HG03439 (cell line): ENCODE measurements around the gene SPDYE2B.
"Not testable (repeated sequence)": the region's sequence is repeated elsewhere in the genome, so short reads cannot be mapped to it uniquely, and the experiment has no call there.

ENCODE experiments used
- ATAC-seq: cut with Tn5 transposase; IDR thresholded peaks from one replicate; pipeline ENCODE4 v1.9.1; 2021; ENCODE audit warnings: mild to moderate bottlenecking, moderate library complexity; ENCODE audit not compliant: unreplicated experiment

Gene SPDYE2B

GRCh38 chr7:102649924-102650323 is at the start of gene SPDYE2B:
SPDYE2B (plus strand) TSS chr7:102650319; CDS start chr7:102652349, 2,030 bp downstream.
- not testable (repeated sequence) for ATAC-seq

- ATAC-seq = not testable (repeated sequence)
These were observed 47.8 kb upstream of the SPDYE2B start for GRCh38 chr7:102602317-102602716.

DNA sequence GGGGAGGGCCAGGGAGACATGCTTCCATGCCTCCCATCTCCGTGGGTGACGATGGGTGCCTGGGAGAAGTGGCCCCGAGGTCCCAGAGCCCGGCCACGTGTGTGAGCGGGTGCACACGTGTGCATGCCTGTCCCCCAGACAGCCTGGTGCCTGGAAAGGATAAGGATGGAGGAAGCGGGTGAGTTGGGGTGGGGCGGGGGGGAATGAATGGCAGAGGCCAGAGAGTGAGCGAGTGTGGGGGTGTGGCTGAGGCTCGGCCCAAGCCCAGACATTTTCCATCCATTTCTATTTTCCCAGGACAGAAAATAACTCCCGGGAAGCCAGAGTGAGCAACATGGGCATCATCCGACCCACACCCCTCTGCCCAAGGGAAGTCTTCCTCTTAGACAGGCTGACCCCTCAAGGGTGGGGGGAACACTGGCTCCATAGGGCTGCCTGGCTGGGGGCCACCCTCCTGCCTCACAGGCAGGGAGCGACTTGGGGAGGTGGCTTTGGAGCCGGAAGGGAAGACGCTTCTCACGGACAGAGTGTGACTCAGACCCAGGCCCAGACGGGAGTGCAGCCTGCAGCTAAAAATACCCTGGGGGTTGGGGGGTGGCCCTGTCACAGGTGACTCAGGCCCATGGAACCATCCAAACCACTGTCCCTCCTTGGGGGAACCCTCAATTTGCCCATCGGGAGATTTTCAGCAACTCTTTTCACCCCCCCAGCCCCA is 45.5 kb upstream of the SPDYE2B start:
- not testable (repeated sequence) for ATAC-seq

DNA sequence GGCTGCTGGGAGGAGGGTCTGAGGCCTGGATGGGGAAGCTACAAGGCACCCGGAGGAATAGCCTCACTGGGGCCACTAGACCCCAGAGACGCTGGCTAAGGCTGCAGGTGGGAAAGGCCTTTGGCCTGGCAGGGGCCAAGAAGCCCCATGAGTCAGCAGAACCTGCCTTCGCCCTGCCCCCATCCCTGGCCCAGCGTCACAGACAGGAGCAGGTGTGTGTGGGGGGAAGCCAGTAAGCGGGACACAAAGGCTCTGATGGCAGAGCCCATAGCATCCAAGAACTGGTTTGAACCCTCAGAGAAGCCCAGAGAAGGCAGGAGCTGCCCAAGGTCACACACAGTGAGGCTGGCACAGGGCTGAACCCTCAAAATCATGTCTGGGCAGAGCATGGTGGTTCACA is 43.3 kb upstream of the SPDYE2B start:
- ATAC-seq = not testable (repeated sequence)

- not testable (repeated sequence) for ATAC-seq
These were observed 40.4 kb upstream of the SPDYE2B start for GRCh38 chr7:102609734-102610133.

DNA sequence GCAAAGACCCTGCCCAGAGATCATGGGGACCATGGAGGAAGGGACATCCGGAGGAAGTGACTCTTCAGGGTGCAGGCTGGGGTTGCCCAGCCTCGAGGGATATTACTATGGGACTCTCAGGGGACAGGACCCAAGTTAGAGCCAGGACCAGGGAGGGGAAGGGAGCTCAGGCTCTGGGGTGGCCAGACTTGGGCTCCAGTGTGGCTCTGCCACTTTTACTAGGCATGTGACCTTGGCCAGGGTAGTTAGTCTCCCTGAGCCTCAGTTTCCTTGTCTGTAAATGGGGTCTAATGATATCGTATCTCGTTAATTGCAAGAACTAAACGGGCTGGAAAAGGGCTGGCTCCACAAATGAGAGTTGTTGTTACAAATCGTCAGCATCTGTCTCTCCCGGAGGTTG is 39.7 kb upstream of the SPDYE2B start:
- ATAC-seq = not testable (repeated sequence)

GRCh38 chr7:102611013-102611674 is 39.0 kb upstream of the SPDYE2B start:
- peak; percentile 26 for ATAC-seq

DNA sequence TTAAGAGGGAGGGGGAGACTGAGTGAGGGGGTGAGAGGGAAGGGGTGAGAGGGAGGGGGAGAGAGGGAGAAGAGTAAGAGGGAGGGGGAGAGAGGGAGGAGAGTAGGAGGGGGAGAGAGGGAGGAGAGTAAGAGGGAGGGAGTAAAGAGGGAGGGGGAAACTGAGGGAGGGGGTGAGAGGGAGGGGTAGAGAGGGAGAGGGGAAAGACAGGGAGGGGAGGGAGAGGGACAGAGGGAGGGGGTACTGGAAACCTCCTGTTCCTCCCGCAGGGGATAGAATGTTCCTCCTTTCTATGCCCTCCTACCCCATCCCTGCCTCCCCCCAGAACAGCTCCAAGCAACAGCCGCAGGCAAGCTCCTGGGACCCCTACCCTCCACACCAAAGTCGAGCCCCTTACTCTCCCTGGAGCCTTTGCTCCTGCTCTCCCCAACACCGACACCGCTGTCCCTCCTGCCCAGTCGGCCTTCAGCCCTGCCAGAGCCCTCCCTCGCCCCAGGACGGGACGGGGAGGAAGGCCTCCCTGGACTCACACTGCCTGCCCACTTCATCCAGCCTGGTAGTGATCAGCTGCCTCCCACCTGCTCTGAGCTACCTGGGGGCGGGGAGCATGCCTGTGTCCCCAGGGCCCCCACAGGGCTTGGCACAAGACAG is 38.3 kb upstream of the SPDYE2B start:
- not testable (repeated sequence) for ATAC-seq

GRCh38 chr7:102613575-102614345 is 36.4 kb upstream of the SPDYE2B start:
- peak; percentile 54 for ATAC-seq

GRCh38 chr7:102614346-102614697 is 35.8 kb upstream of the SPDYE2B start:
- ATAC-seq = peak; percentile 19

DNA sequence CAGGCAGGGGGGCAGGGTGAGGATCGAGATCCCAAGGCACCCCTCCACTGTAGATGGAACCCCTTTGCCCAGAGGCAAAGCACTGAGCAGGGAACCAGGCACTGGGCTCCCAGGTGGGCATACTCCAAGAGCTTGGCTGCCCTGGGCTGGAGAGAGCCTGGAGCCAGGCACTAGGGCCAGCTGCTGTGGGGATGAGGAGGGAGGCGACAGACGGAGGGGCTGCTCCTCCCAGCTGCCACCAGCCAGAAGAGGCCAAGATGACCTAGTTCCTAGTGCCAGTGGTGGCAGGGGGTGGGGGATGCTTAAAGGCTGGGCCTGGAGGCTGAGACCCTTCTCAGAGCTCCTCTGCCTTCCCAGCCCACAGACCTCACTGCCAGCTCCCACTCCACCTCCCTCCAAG is 35.2 kb upstream of the SPDYE2B start:
- not testable (repeated sequence) for ATAC-seq

DNA sequence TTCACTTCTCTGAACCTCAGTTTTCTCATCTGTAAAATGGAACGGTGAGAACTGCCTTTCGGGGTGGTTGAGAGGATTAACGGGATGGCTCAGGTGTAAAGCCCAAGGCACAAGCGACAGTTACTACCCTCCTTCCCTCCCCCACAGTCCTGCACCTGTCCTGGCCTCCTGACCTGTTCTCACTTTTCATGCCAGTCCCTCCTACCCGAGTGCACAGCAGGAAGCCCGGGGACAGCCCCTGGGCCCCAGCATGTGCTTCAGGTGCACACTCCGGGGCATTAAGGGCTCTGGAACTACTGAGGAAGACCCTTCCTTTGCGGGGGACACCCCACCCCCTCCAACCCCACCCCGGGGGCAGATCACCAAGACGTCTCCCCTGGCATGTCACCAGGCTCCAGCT is 34.2 kb upstream of the SPDYE2B start:
- ATAC-seq = not testable (repeated sequence)

DNA sequence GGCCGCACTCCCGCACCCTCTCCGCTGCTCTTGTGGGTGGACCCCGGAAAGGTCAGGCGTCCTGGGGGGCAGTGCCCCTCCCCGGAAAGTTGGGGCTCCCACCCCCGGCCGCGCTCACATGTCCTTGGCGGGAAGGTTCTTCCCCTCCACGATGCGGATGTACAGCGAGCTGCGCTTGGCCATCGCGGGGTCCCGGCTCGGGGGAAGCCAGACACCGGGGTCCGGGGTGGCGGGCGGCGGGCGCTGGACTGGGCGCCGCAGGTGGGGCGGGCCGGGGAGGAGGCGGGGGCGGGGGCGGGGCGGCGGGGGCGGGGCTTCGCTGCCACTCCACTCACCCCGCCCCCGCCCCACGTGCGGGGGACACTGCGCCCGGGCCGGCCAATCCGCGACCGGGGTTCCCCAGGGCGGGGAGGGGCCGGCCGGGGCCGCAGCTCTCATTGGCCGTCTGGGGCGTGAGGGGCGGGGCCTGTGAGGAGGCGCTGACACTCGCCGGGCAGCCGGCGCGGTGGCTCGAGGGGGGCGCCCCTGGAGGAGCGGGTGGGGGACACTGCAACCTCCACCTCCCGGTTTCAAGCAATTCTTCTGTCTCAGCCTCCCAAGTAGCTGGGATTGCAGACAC is 33.5 kb upstream of the SPDYE2B start, which contains the start of gene RASA4:
RASA4 (minus strand) TSS at position 250 of the 619 bp plus-strand sequence; CDS start at position 183, 67 bp downstream.
- ATAC-seq = peak; percentile 54

GRCh38 chr7:102618122-102618521 is 32.0 kb upstream of the SPDYE2B start:
- ATAC-seq = not testable (repeated sequence)

GRCh38 chr7:102627271-102627904 is 22.7 kb upstream of the SPDYE2B start:
- not testable (repeated sequence) for ATAC-seq

GRCh38 chr7:102630622-102631021 is 19.5 kb upstream of the SPDYE2B start:
- ATAC-seq = not testable (repeated sequence)

GRCh38 chr7:102634299-102634698 is 15.8 kb upstream of the SPDYE2B start:
- ATAC-seq = not testable (repeated sequence)

GRCh38 chr7:102635354-102635753 is 14.8 kb upstream of the SPDYE2B start:
- ATAC-seq = not testable (repeated sequence)

- not testable (repeated sequence) for ATAC-seq
These were observed 13.2 kb upstream of the SPDYE2B start for GRCh38 chr7:102636956-102637355.

- not testable (repeated sequence) for ATAC-seq
These were observed 11.3 kb upstream of the SPDYE2B start for GRCh38 chr7:102638848-102639247.
